Neural cell (in vitro differentiated cells): Measurements from ENCODE around the gene SETMAR. TPM values are rescaled to one million over a fixed set of nuclear protein-coding genes. Genes with fewer than 3 reads are reported as not detected.

Experiments used
- H2AFZ ChIP-seq: fragments of 200-600, 300-800 bp; sonication (generic), shearing (Covaris generic); 2 replicates; pipeline ENCODE4 v1.6.0; 2014; ENCODE audit warnings: low read depth, mild to moderate bottlenecking, antibody characterized with exemption, low read length, moderate library complexity
- H3F3A ChIP-seq: fragments of 200-600 bp; shearing (Covaris generic); 2 replicates; pipeline ENCODE4 v1.6.1; 2016; ENCODE audit warnings: mild to moderate bottlenecking, moderate library complexity, mixed read lengths, antibody characterized with exemption, low read length; ENCODE audit not compliant: insufficient read depth, poor library complexity, severe bottlenecking
- H3K27ac ChIP-seq: fragments of 200-600, 300-800 bp; sonication (generic), shearing (Covaris generic); 2 replicates; pipeline ENCODE4 v1.5.1; 2014; ENCODE audit warnings: mild to moderate bottlenecking, low read length, moderate library complexity
- H3K27me3 ChIP-seq: fragments of 300-800, 200-600 bp; sonication (generic), shearing (Covaris generic); 2 replicates; pipeline ENCODE4 v1.6.0; 2014; ENCODE audit warnings: mild to moderate bottlenecking, low read depth, low read length, moderate library complexity; ENCODE audit not compliant: insufficient read depth
- H3K36me3 ChIP-seq: fragments of 300-800, 200-600 bp; sonication (generic), shearing (Covaris generic); 2 replicates; pipeline ENCODE4 v1.5.1; 2014; ENCODE audit warnings: mild to moderate bottlenecking, antibody characterized with exemption, low read length, moderate library complexity; ENCODE audit not compliant: insufficient read depth
- H3K4me2 ChIP-seq: fragments of 300-800, 200-600 bp; sonication (generic), shearing (Covaris generic); 2 replicates; pipeline ENCODE4 v1.6.0; 2014; ENCODE audit warnings: mild to moderate bottlenecking, low read length
- H3K4me3 ChIP-seq: fragments of 300-800, 200-600 bp; sonication (generic), shearing (Covaris generic); 2 replicates; pipeline ENCODE4 v1.5.1; 2014; ENCODE audit warnings: mild to moderate bottlenecking, low read length, moderate library complexity
- H3K79me2 ChIP-seq: fragments of 200-600 bp; shearing (Covaris generic); replicated peaks from 2 replicates; pipeline ENCODE4 v1.6.0; 2014; ENCODE audit warnings: mild to moderate bottlenecking, low read length, moderate library complexity; ENCODE audit not compliant: insufficient read depth
- H3K9ac ChIP-seq: fragments of 300-800, 200-600 bp; sonication (generic), shearing (Covaris generic); 2 replicates; pipeline ENCODE4 v1.6.1; 2016; ENCODE audit warnings: mild to moderate bottlenecking, low read length, mixed read lengths
- H3K9me2 ChIP-seq: fragments of 200-600 bp; shearing (Covaris generic); 2 replicates; pipeline ENCODE4 v1.6.1; 2016; ENCODE audit warnings: mild to moderate bottlenecking, low read length, mixed read lengths; ENCODE audit not compliant: insufficient read depth
- H3K9me3 ChIP-seq: fragments of 200-600, 300-800 bp; sonication (generic), shearing (Covaris generic); 2 replicates; pipeline ENCODE4 v1.6.1; 2016; ENCODE audit warnings: mild to moderate bottlenecking, mixed run types, low read length, moderate library complexity, mixed read lengths
- H4K20me1 ChIP-seq: fragments of 200-600 bp; shearing (Covaris generic); 2 replicates; pipeline ENCODE4 v1.6.1; 2016; ENCODE audit warnings: mild to moderate bottlenecking, mixed run types; ENCODE audit not compliant: insufficient read depth
- EP300 ChIP-seq: fragments of 450-650 bp; conservative IDR thresholded peaks from 2 replicates; pipeline ENCODE4 v1.6.1; 2014; ENCODE audit warnings: antibody characterized with exemption, mild to moderate bottlenecking, moderate library complexity; ENCODE audit not compliant: poor library complexity, severe bottlenecking
- EZH2 ChIP-seq: fragments of 200-600, 300-800 bp; shearing (Covaris generic), sonication (generic); IDR thresholded peaks from 2 replicates; pipeline ENCODE4 v1.6.1; 2014; ENCODE audit warnings: antibody characterized with exemption, low read length, borderline replicate concordance, mild to moderate bottlenecking; ENCODE audit not compliant: insufficient read depth, poor library complexity, severe bottlenecking
- MXI1 ChIP-seq: fragments of 450-650 bp; conservative IDR thresholded peaks from 2 replicates; pipeline ENCODE4 v1.6.1; 2014; ENCODE audit warnings: antibody characterized with exemption, mild to moderate bottlenecking; ENCODE audit not compliant: poor library complexity, severe bottlenecking
- POLR2AphosphoS5 ChIP-seq: IDR thresholded peaks from 2 replicates; pipeline ENCODE4 v1.6.1; 2012
- RAD21 ChIP-seq: fragments of 450-650 bp; conservative IDR thresholded peaks from 2 replicates; pipeline ENCODE4 v1.6.1; 2014; ENCODE audit warnings: antibody characterized with exemption, mild to moderate bottlenecking, moderate library complexity
- SMC3 ChIP-seq: fragments of 450-650 bp; conservative IDR thresholded peaks from 2 replicates; pipeline ENCODE4 v1.6.1; 2014; ENCODE audit warnings: antibody characterized with exemption, mild to moderate bottlenecking, moderate library complexity; ENCODE audit not compliant: poor library complexity
- TAF1 ChIP-seq: IDR thresholded peaks from 2 replicates; pipeline ENCODE4 v1.6.1; 2012; ENCODE audit warnings: low read depth
- polyA plus RNA-seq: library from polyadenylated mRNA; depleted of rRNA; stranded (reverse); fragments of >200 nt; gene quantifications from 2 replicates; pipeline ENCODE4 v1.2.3, GENCODE V29; 2014
- TF ChIP-seq, protein P1 (sequence below): fragments of 450-650 bp; IDR thresholded peaks from 2 replicates; pipeline ENCODE4 v1.5.1; 2014; ENCODE audit warnings: antibody characterized with exemption, mild to moderate bottlenecking, moderate library complexity; ENCODE audit not compliant: poor library complexity, severe bottlenecking
- TF ChIP-seq, protein P2 (sequence below): IDR thresholded peaks from 2 replicates; pipeline ENCODE4 v1.6.1; 2012; ENCODE audit warnings: borderline replicate concordance

The SETMAR gene
- polyA plus RNA-seq, 1 donor from 2014 or later = 41.3 TPM

DNA sequence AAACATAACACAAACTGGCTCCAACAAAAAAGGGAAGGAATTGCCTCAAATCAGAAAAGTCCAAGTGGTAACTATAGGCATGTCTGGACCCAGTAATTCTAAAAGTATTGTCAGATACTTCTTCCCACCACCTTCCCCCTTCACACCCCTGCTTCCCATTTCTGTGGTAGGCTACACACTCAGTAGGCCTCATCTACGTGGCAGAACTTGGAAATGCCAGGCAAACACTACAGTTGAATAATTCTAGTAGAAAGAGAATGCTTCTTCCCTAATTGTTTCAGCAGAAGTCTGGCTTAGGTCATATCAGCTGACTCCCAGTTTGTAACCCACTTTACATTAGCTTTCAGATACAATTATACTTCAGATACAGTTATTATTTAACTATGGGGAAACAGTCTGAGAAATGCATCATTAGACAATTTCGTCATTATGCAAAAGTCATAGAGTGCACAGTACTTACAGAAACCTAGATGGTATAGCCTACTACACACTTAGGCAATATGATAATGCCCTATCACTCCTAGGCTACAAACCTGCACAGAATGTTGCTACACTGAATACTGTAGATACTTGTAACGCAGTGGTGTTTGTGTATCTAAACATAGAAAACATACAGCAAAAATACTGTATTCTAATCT lies 6.4 kb downstream of the SETMAR start:
- Histone ChIP-seq H3K9me3 (no peaks in the 10 kb centered on the region), H3K27ac (no peak overlapping the region), H3K9me2 (no peaks in the 10 kb centered on the region), H3K4me2 (no peak overlapping the region), H2AFZ (no peak overlapping the region), H3K79me2 (peaks cover 2% of the 10 kb centered on the region), H4K20me1 (no peaks in the 10 kb centered on the region), H3K9ac (no peak overlapping the region), H3F3A (no peaks in the 10 kb centered on the region), H3K4me3 (no peak overlapping the region), H3K27me3 (no peaks in the 10 kb centered on the region), H3K36me3 (peaks cover 6% of the 10 kb centered on the region)
- TF ChIP-seq POLR2AphosphoS5 (no peak), RAD21 (no peak), EP300 (no peak), TAF1 (no peak), EZH2 (no peak), MXI1 (no peak), SMC3 (no peak)
- TF ChIP-seq, protein P1, sequence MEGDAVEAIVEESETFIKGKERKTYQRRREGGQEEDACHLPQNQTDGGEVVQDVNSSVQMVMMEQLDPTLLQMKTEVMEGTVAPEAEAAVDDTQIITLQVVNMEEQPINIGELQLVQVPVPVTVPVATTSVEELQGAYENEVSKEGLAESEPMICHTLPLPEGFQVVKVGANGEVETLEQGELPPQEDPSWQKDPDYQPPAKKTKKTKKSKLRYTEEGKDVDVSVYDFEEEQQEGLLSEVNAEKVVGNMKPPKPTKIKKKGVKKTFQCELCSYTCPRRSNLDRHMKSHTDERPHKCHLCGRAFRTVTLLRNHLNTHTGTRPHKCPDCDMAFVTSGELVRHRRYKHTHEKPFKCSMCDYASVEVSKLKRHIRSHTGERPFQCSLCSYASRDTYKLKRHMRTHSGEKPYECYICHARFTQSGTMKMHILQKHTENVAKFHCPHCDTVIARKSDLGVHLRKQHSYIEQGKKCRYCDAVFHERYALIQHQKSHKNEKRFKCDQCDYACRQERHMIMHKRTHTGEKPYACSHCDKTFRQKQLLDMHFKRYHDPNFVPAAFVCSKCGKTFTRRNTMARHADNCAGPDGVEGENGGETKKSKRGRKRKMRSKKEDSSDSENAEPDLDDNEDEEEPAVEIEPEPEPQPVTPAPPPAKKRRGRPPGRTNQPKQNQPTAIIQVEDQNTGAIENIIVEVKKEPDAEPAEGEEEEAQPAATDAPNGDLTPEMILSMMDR = no peak
- TF ChIP-seq, protein P2, sequence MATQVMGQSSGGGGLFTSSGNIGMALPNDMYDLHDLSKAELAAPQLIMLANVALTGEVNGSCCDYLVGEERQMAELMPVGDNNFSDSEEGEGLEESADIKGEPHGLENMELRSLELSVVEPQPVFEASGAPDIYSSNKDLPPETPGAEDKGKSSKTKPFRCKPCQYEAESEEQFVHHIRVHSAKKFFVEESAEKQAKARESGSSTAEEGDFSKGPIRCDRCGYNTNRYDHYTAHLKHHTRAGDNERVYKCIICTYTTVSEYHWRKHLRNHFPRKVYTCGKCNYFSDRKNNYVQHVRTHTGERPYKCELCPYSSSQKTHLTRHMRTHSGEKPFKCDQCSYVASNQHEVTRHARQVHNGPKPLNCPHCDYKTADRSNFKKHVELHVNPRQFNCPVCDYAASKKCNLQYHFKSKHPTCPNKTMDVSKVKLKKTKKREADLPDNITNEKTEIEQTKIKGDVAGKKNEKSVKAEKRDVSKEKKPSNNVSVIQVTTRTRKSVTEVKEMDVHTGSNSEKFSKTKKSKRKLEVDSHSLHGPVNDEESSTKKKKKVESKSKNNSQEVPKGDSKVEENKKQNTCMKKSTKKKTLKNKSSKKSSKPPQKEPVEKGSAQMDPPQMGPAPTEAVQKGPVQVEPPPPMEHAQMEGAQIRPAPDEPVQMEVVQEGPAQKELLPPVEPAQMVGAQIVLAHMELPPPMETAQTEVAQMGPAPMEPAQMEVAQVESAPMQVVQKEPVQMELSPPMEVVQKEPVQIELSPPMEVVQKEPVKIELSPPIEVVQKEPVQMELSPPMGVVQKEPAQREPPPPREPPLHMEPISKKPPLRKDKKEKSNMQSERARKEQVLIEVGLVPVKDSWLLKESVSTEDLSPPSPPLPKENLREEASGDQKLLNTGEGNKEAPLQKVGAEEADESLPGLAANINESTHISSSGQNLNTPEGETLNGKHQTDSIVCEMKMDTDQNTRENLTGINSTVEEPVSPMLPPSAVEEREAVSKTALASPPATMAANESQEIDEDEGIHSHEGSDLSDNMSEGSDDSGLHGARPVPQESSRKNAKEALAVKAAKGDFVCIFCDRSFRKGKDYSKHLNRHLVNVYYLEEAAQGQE = no peak

DNA sequence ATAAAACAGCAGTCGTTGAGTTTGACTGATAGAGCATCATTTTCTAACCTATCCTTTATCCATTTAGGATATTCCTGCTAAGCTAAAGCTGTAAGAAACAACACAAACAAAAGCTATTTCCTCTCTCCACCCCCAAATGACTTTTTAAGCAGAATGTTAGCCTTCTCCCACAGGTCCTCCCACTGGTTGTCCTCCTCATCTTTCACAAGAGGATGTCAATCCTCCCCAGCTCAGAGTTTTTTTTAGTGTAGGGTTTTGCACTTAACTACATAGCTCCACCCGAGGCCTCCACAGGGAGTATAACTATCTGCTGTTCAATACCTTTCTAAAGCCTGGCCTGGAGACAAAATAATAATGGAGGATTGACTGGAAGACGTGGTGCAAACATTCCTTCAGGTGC lies 7.8 kb downstream of the SETMAR start:
- H3K36me3 ChIP-seq = peaks cover 9% of the 10 kb centered on the region
- H3K27me3 ChIP-seq = no peaks in the 10 kb centered on the region
- H3K27ac ChIP-seq = no peak overlapping the region
- H3K9me3 ChIP-seq = no peaks in the 10 kb centered on the region
- no peak overlapping the region for H3K4me2 ChIP-seq
- no peaks in the 10 kb centered on the region for H3K79me2 ChIP-seq
- H3K9me2 ChIP-seq = no peaks in the 10 kb centered on the region
- H3F3A ChIP-seq = no peaks in the 10 kb centered on the region
- no peak overlapping the region for H2AFZ ChIP-seq
- TF ChIP-seq, protein P2 = no peak
- TF ChIP-seq SMC3 (no peak), MXI1 (no peak), EZH2 (no peak), EP300 (no peak)
- TF ChIP-seq, protein P1 = no peak
- no peak overlapping the region for H3K9ac ChIP-seq
- H3K4me3 ChIP-seq = no peak overlapping the region
- no peaks in the 10 kb centered on the region for H4K20me1 ChIP-seq
